ENCODE measurements around the gene FLYWCH1. TPM values are rescaled to one million over a fixed set of nuclear protein-coding genes. Genes with fewer than 3 reads are reported as not detected.

Gene FLYWCH1
- total and polyA plus RNA-seq, 2 donors (not counting 1 experiment from before 2014, with no cell fraction given), result 78.3 to 120 TPM

- Histone ChIP-seq H3K27ac (ENCODE audit: low read length in 2 of 2) (no peak overlapping the region), H3K79me2 (ENCODE audit: control insufficient read depth, insufficient read depth, low read length) (no peaks in the 10 kb centered on the region), H3K27me3 (replicated peaks in 1 of 4; ENCODE audit: control extremely low read depth in 1 of 4, control insufficient read depth in 3 of 4, insufficient read depth in 4 of 4, low read length in 3 of 4) (peaks cover 0 to 31% (median 5%) of the 10 kb centered on the region in 4 experiments), H3K4me3 (ENCODE audit: control extremely low read depth in 1 of 5, extremely low read depth in 1 of 5, insufficient read depth in 1 of 5, low read depth in 2 of 5, low read length in 4 of 5) (no peak overlapping the region), H3K9ac (ENCODE audit: low read length) (no peak overlapping the region), H3K4me1 (ENCODE audit: control insufficient read depth in 2 of 2, insufficient read depth in 2 of 2, low read length in 2 of 2) (peaks cover 13 to 26% of the 10 kb centered on the region in 2 donors), H3K4me2 (replicated peaks; ENCODE audit: low read depth, low read length, poor library complexity, severe bottlenecking) (peak overlapping the region; percentile 43), H3K36me3 (replicated peaks in 1 of 2; ENCODE audit: control extremely low read depth in 1 of 2, control insufficient read depth in 1 of 2, extremely low read depth in 1 of 2, insufficient read depth in 2 of 2, low read length in 1 of 2) (no peaks in the 10 kb centered on the region), H2AFZ (ENCODE audit: insufficient read depth, low read depth, low read length, poor library complexity, severe bottlenecking) (no peak overlapping the region), H4K20me1 (ENCODE audit: control insufficient read depth, insufficient read depth, low read length, poor library complexity, severe bottlenecking) (no peaks in the 10 kb centered on the region), H3K9me3 (ENCODE audit: control extremely low read depth in 1 of 3, control insufficient read depth in 2 of 3, insufficient read depth in 1 of 3, low read length in 2 of 3) (peaks cover 0 to 3% (median 0%) of the 10 kb centered on the region in 3 donors)
- H3K27ac Mint-ChIP-seq, result no peak overlapping the region
- no peaks in the 10 kb centered on the region for H3K4me1 Mint-ChIP-seq
- no peaks in the 10 kb centered on the region for H3K9me3 Mint-ChIP-seq (ENCODE audit: insufficient read depth)
- DNase-seq (no peak), ATAC-seq (ENCODE audit: low read depth) (no peak)
- TF ChIP-seq CTCF (IDR thresholded peaks at IDR 0.05) (no peak), EZH2 (IDR thresholded peaks at IDR 0.05; ENCODE audit: borderline replicate concordance, insufficient read depth, low read depth, low read length, poor library complexity, severe bottlenecking) (no peak)
- peaks cover 17% of the 10 kb centered on the region for H3K27me3 Mint-ChIP-seq
- ChIA-PET POLR2A (no interaction called here), CTCF (interaction anchor here (1.6 kb wide), 1 partner anchor 28 kb away, joined by 5 read pairs; no protein-coding TSS in a partner anchor)
- WGBS (ENCODE audit: insufficient coverage), result 74% methylated on average over 25 of the region's 26 CpGs
- intact Hi-C loops (cut with micrococcal nuclease), result no loop called here
- no peak overlapping the region for H3K4me3 Mint-ChIP-seq
Observed at GRCh38 chr16:2954656-2955381, 43.1 kb downstream of the FLYWCH1 start.

- no peaks in the 10 kb centered on the region for H3K79me2 ChIP-seq (ENCODE audit: control insufficient read depth, insufficient read depth, low read length)
- no peak for ATAC-seq (ENCODE audit: low read depth)
- no peak overlapping the region for H3K4me3 ChIP-seq (ENCODE audit: control extremely low read depth in 1 of 5, extremely low read depth in 1 of 5, insufficient read depth in 1 of 5, low read depth in 2 of 5, low read length in 4 of 5)
- H2AFZ ChIP-seq (ENCODE audit: insufficient read depth, low read depth, low read length, poor library complexity, severe bottlenecking), result no peak overlapping the region
- DNase-seq, result no peak
- 43% methylated on average over 8 of the region's 10 CpGs for WGBS (ENCODE audit: insufficient coverage)
- no peaks in the 10 kb centered on the region for H4K20me1 ChIP-seq (ENCODE audit: control insufficient read depth, insufficient read depth, low read length, poor library complexity, severe bottlenecking)
- no peaks in the 10 kb centered on the region for H3K36me3 ChIP-seq (replicated peaks in 1 of 2; ENCODE audit: control extremely low read depth in 1 of 2, control insufficient read depth in 1 of 2, extremely low read depth in 1 of 2, insufficient read depth in 2 of 2, low read length in 1 of 2)
- Mint-ChIP-seq H3K4me3 (no peak overlapping the region), H3K4me1 (no peaks in the 10 kb centered on the region), H3K27me3 (peaks cover 22% of the 10 kb centered on the region), H3K9me3 (ENCODE audit: insufficient read depth) (no peaks in the 10 kb centered on the region), H3K27ac (no peak overlapping the region)
- intact Hi-C loops (cut with micrococcal nuclease), result no loop called here
- H3K9ac ChIP-seq (ENCODE audit: low read length), result no peak overlapping the region
- H3K27ac ChIP-seq (ENCODE audit: low read length in 2 of 2), result no peak overlapping the region
- H3K4me1 ChIP-seq (ENCODE audit: control insufficient read depth in 2 of 2, insufficient read depth in 2 of 2, low read length in 2 of 2), result peaks cover 13 to 26% of the 10 kb centered on the region in 2 donors
- POLR2A ChIA-PET, result no interaction called here
- CTCF ChIA-PET, result interaction anchor here (1.6 kb wide), 1 partner anchor 28 kb away, joined by 5 read pairs; no protein-coding TSS in a partner anchor
- H3K27me3 ChIP-seq (replicated peaks in 1 of 4; ENCODE audit: control extremely low read depth in 1 of 4, control insufficient read depth in 3 of 4, insufficient read depth in 4 of 4, low read length in 3 of 4), result peaks cover 0 to 31% (median 5%) of the 10 kb centered on the region in 4 experiments
- H3K9me3 ChIP-seq (ENCODE audit: control extremely low read depth in 1 of 3, control insufficient read depth in 2 of 3, insufficient read depth in 1 of 3, low read length in 2 of 3), result peaks cover 0 to 3% (median 0%) of the 10 kb centered on the region in 3 donors
- TF ChIP-seq CTCF (IDR thresholded peaks at IDR 0.05) (no peak), EZH2 (IDR thresholded peaks at IDR 0.05; ENCODE audit: borderline replicate concordance, insufficient read depth, low read depth, low read length, poor library complexity, severe bottlenecking) (no peak)
- no peak overlapping the region for H3K4me2 ChIP-seq (replicated peaks; ENCODE audit: low read depth, low read length, poor library complexity, severe bottlenecking)
Observed at GRCh38 chr16:2955438-2955778, 43.7 kb downstream of the FLYWCH1 start.

Measured in B cell (primary cell).